Prostate gland (tissue), 2 donors: Measurements from ENCODE around the gene FTCD.

Experiments
- CTCF ChIP-seq, 4 experiments: fragments of 200-600 bp in 2 of 4; fragments of 450-650 bp in 2 of 4; sonication (generic) in 2 of 4; IDR thresholded peaks; 1 replicate in 3 of 4; 2 replicates in 1 of 4; pipeline ENCODE4 v1.5.1; 2016 to 2019; ENCODE audit warnings: antibody characterized with exemption in 4 of 4, mild to moderate bottlenecking in 2 of 4, moderate library complexity in 2 of 4
- POLR2A ChIP-seq: fragments of 450-650 bp; IDR thresholded peaks from one replicate; pipeline ENCODE4 v1.6.1; 2016; ENCODE audit warnings: antibody characterized with exemption, mild to moderate bottlenecking
- POLR2AphosphoS5 ChIP-seq: sonication (generic); formaldehyde crosslinking; IDR thresholded peaks from one replicate; pipeline ENCODE4 v1.6.1; 2017; ENCODE audit warnings: antibody characterized with exemption

- TF ChIP-seq POLR2AphosphoS5 (no peak), POLR2A (no peak), CTCF (IDR thresholded peaks at IDR 0.05) (no peak)
These were observed 39.8 kb downstream of the FTCD start for GRCh38 chr21:46115441-46116188.
